OCI-LY3 (cell line): ENCODE data around the gene DIAPH2.

Experiments used
- H2AFZ ChIP-seq: fragments of 200-600, 300-600 bp; shearing (Covaris generic); 2 replicates; pipeline ENCODE4 v1.6.0; 2014; ENCODE audit warnings: antibody characterized with exemption, low read depth, low read length
- H3K27ac ChIP-seq: fragments of 200-600, 300-600 bp; sonication (generic); 2 replicates; pipeline ENCODE4 v1.5.1; 2014; ENCODE audit warnings: mild to moderate bottlenecking, low read length, moderate library complexity, mixed read lengths
- H3K27me3 ChIP-seq: fragments of 200-600, 300-600 bp; sonication (generic); 2 replicates; pipeline ENCODE4 v1.6.1; 2014; ENCODE audit warnings: low read depth, low read length, mixed read lengths
- H3K36me3 ChIP-seq: fragments of 200-600, 300-600 bp; sonication (generic); replicated peaks from 2 replicates; pipeline ENCODE3; 2014; ENCODE audit warnings: low read depth, low read length, mixed read lengths
- H3K4me1 ChIP-seq: fragments of 300-600, 200-600 bp; sonication (generic); 2 replicates; pipeline ENCODE4 v1.6.1; 2014; ENCODE audit warnings: low read length, mixed read lengths
- H3K4me2 ChIP-seq: fragments of 200-600, 300-600 bp; sonication (generic); 2 replicates; pipeline ENCODE4 v1.6.1; 2014; ENCODE audit warnings: low read length, mixed read lengths
- H3K4me3 ChIP-seq: fragments of 300-600, 200-600 bp; sonication (generic); 2 replicates; pipeline ENCODE4 v1.5.1; 2014; ENCODE audit warnings: antibody characterized with exemption, mild to moderate bottlenecking, low read length, moderate library complexity
- H3K79me2 ChIP-seq: fragments of 300-600, 200-600 bp; shearing (Covaris generic); 2 replicates; pipeline ENCODE4 v1.6.1; 2014; ENCODE audit warnings: mild to moderate bottlenecking, low read length, mixed read lengths
- H3K9ac ChIP-seq: fragments of 300-600, 200-600 bp; shearing (Covaris generic); 2 replicates; pipeline ENCODE4 v1.6.0; 2014; ENCODE audit warnings: mild to moderate bottlenecking, low read length, moderate library complexity
- H3K9me3 ChIP-seq: fragments of 200-600, 300-600 bp; shearing (Covaris generic); 2 replicates; pipeline ENCODE4 v1.6.1; 2014; ENCODE audit warnings: low read length, mixed read lengths; ENCODE audit not compliant: insufficient read depth
- H4K20me1 ChIP-seq: fragments of 200-600, 300-600 bp; sonication (generic); 2 replicates; pipeline ENCODE4 v1.6.1; 2016; ENCODE audit warnings: low read length, mixed read lengths; ENCODE audit not compliant: insufficient read depth
- CTCF ChIP-seq: fragments of 200-600, 300-600 bp; sonication (generic); IDR thresholded peaks from 2 replicates; pipeline ENCODE4 v1.5.1; 2014; ENCODE audit warnings: antibody characterized with exemption, low read length, low read depth
- EZH2phosphoT487 ChIP-seq: fragments of 200-600 bp; shearing (Covaris generic); IDR thresholded peaks from 2 replicates; pipeline ENCODE4 v1.6.1; 2018; ENCODE audit warnings: antibody characterized with exemption, mixed run types, low read depth

Gene DIAPH2

GRCh38 chrX:96704629-96705028 is 20.0 kb downstream of the DIAPH2 start:
- no peak overlapping the region for H3K4me3 ChIP-seq
- H3K79me2 ChIP-seq, result no peaks in the 10 kb centered on the region
- TF ChIP-seq EZH2phosphoT487, result no peak
- TF ChIP-seq CTCF, result no peak
- peaks cover 6% of the 10 kb centered on the region for H3K4me1 ChIP-seq
- no peaks in the 10 kb centered on the region; the same call in 1 of the 2 replicates for H4K20me1 ChIP-seq
- no peaks in the 10 kb centered on the region for H3K9me3 ChIP-seq
- no peak overlapping the region for H2AFZ ChIP-seq
- H3K4me2 ChIP-seq, result no peak overlapping the region
- no peak overlapping the region for H3K9ac ChIP-seq
- H3K27ac ChIP-seq, result no peak overlapping the region
- H3K36me3 ChIP-seq, result no peaks in the 10 kb centered on the region
- H3K27me3 ChIP-seq, result no peaks in the 10 kb centered on the region

GRCh38 chrX:96705905-96706304 is 21.3 kb downstream of the DIAPH2 start:
- H2AFZ ChIP-seq, result no peak overlapping the region
- no peaks in the 10 kb centered on the region for H3K27me3 ChIP-seq
- H3K4me3 ChIP-seq, result no peak overlapping the region
- no peak overlapping the region for H3K9ac ChIP-seq
- no peak overlapping the region for H3K4me2 ChIP-seq
- H3K27ac ChIP-seq, result no peak overlapping the region
- no peaks in the 10 kb centered on the region for H3K9me3 ChIP-seq
- no peaks in the 10 kb centered on the region; the same call in 1 of the 2 replicates for H4K20me1 ChIP-seq
- no peaks in the 10 kb centered on the region for H3K36me3 ChIP-seq
- peaks cover 6% of the 10 kb centered on the region for H3K4me1 ChIP-seq
- H3K79me2 ChIP-seq, result no peaks in the 10 kb centered on the region
- TF ChIP-seq CTCF (no peak), EZH2phosphoT487 (no peak)

- H3K36me3 ChIP-seq, result no peaks in the 10 kb centered on the region
- peaks cover 6% of the 10 kb centered on the region for H3K4me1 ChIP-seq
- H3K4me3 ChIP-seq, result no peak overlapping the region
- no peak for TF ChIP-seq CTCF
- TF ChIP-seq EZH2phosphoT487, result no peak
- no peak overlapping the region for H2AFZ ChIP-seq
- no peak overlapping the region for H3K9ac ChIP-seq
- H3K27me3 ChIP-seq, result no peaks in the 10 kb centered on the region
- no peaks in the 10 kb centered on the region; the same call in 1 of the 2 replicates for H4K20me1 ChIP-seq
- peak overlapping the region; percentile 24; the same call in 1 of the 2 replicates for H3K4me2 ChIP-seq
- H3K9me3 ChIP-seq, result no peaks in the 10 kb centered on the region
- H3K79me2 ChIP-seq, result no peaks in the 10 kb centered on the region
- H3K27ac ChIP-seq, result no peak overlapping the region
Observed at GRCh38 chrX:96707804-96708203, 23.2 kb downstream of the DIAPH2 start.

- H3K4me1 ChIP-seq, result peaks cover 6% of the 10 kb centered on the region
- no peak overlapping the region for H3K4me2 ChIP-seq
- H3K79me2 ChIP-seq, result no peaks in the 10 kb centered on the region
- TF ChIP-seq CTCF, result no peak
- no peak for TF ChIP-seq EZH2phosphoT487
- no peaks in the 10 kb centered on the region for H3K36me3 ChIP-seq
- H3K4me3 ChIP-seq, result no peak overlapping the region
- no peaks in the 10 kb centered on the region; the same call in 1 of the 2 replicates for H4K20me1 ChIP-seq
- no peak overlapping the region for H2AFZ ChIP-seq
- H3K27ac ChIP-seq, result no peak overlapping the region
- no peak overlapping the region for H3K9ac ChIP-seq
- no peaks in the 10 kb centered on the region for H3K27me3 ChIP-seq
- H3K9me3 ChIP-seq, result no peaks in the 10 kb centered on the region
Observed at GRCh38 chrX:96710031-96710430, 25.4 kb downstream of the DIAPH2 start.
